K562 (cell line): ENCODE measurements around the gene BTBD16. TPM values are rescaled to one million over a fixed set of nuclear protein-coding genes. Genes with fewer than 3 reads are reported as not detected.

Experiments
- ATAC-seq: fragments of 200-7000 bp; cut with Tn5 transposase; 3 replicates; pipeline ENCODE4 v1.9.1; 2020; ENCODE audit warnings: moderate library complexity
- BruUV-seq: library from RNA; stranded (reverse); fragments of 400-500 nt; replicated peaks from 2 replicates; lab custom pipeline; 2021; lab: Mats Ljungman, UMichigan
- CTCF ChIA-PET: fragments of 300-600 bp; formaldehyde crosslinking; extraction: SDS; loops from one replicate; lab custom pipeline; 2021; ENCODE audit warnings: low intra/inter-chr PET ratio; lab: Yijun Ruan, JAX
- POLR2A ChIA-PET: fragments of 300-600, 350-650 bp; sonication (Branson Sonifier 250); formaldehyde crosslinking; extraction: SDS; loops from one replicate; lab custom pipeline; 2021; ENCODE audit warnings: antibody characterized with exemption, inconsistent platforms; lab: Yijun Ruan, JAX
- DNase-seq, 4 experiments: peaks; one replicate each; pipeline versions ENCODE4 v3.0.0 to v3.0.0-alpha.2; 2011 to 2018; ENCODE audit warnings: low spot score in 3 of 4, mixed read lengths in 3 of 4; ENCODE audit errors: extremely low read depth in 1 of 4
- FAIRE-seq: peaks from 2 replicates; lab custom pipeline; 2011; peaks lifted over from hg19 to GRCh38; lab: Jason Lieb, UNC
- H2AFZ ChIP-seq: 2 replicates; pipeline ENCODE4 v1.6.0; 2011; ENCODE audit warnings: low read depth, low read length, control low read depth, inconsistent platforms
- H3K27ac ChIP-seq: fragments of 200-600 bp; 3 replicates; pipeline ENCODE4 v1.8.0; 2011; ENCODE audit warnings: low read depth, mild to moderate bottlenecking, control low read depth, inconsistent platforms, low read length, moderate library complexity, mixed read lengths; ENCODE audit errors: extremely low read depth
- H3K27me3 ChIP-seq, 2 experiments: fragments of 300-600 bp in 1 of 2; 2 replicates in 1 of 2; 3 replicates in 1 of 2; pipeline versions ENCODE4 v1.6.0 to v1.8.0; 2011; ENCODE audit warnings: inconsistent platforms in 2 of 2, low read length in 2 of 2, mild to moderate bottlenecking in 1 of 2, mixed read lengths in 1 of 2, moderate library complexity in 1 of 2; ENCODE audit not compliant: control insufficient read depth in 2 of 2, insufficient read depth in 2 of 2
- H3K36me3 ChIP-seq: fragments of 300-600 bp; 3 replicates; pipeline ENCODE4 v1.8.0; 2011; ENCODE audit warnings: mild to moderate bottlenecking, low read length, inconsistent platforms; ENCODE audit not compliant: control insufficient read depth, insufficient read depth
- H3K4me1 ChIP-seq, 2 experiments: fragments of 200-600 bp in 1 of 2; replicated peaks in 1 of 2; 2 replicates in 1 of 2; 3 replicates in 1 of 2; pipeline versions ENCODE4 v1.5.1 to v1.8.0; 2011; ENCODE audit warnings: inconsistent platforms in 2 of 2, low read length in 2 of 2, mild to moderate bottlenecking in 1 of 2, mixed read lengths in 1 of 2, moderate library complexity in 1 of 2; ENCODE audit not compliant: control insufficient read depth in 2 of 2, insufficient read depth in 2 of 2
- H3K4me2 ChIP-seq: 2 replicates; pipeline ENCODE4 v1.6.1; 2011; ENCODE audit warnings: low read length, control low read depth, inconsistent platforms, mixed read lengths; ENCODE audit not compliant: insufficient read depth
- H3K4me3 ChIP-seq: fragments of 200-600 bp; sonication (generic), shearing (Covaris generic); 2 replicates; pipeline ENCODE4 v1.5.1; 2016; ENCODE audit warnings: control low read depth, inconsistent platforms
- H3K79me2 ChIP-seq: fragments of 200-600 bp; 3 replicates; pipeline ENCODE4 v1.8.0; 2011; ENCODE audit warnings: low read length, inconsistent platforms; ENCODE audit not compliant: control insufficient read depth, insufficient read depth
- H3K9ac ChIP-seq, 2 experiments: 2 replicates each; pipeline versions ENCODE4 v1.6.0 to v1.6.1; 2011; ENCODE audit warnings: low read depth in 2 of 2, low read length in 2 of 2, control low read depth in 1 of 2, inconsistent platforms in 1 of 2, mild to moderate bottlenecking in 1 of 2, mixed read lengths in 1 of 2; ENCODE audit not compliant: insufficient read depth in 1 of 2
- H3K9me1 ChIP-seq: one replicate; pipeline ENCODE4 v1.6.0; 2011; ENCODE audit warnings: inconsistent platforms, mild to moderate bottlenecking, low read length, moderate library complexity; ENCODE audit not compliant: control insufficient read depth, insufficient read depth
- H3K9me3 ChIP-seq: replicated peaks from 2 replicates; pipeline ENCODE4 v1.5.1; 2011; ENCODE audit warnings: low read depth, low read length, inconsistent platforms; ENCODE audit not compliant: control insufficient read depth, insufficient read depth
- H4K20me1 ChIP-seq: replicated peaks from 2 replicates; pipeline ENCODE4 v1.6.1; 2011; ENCODE audit warnings: low read length, inconsistent platforms, mixed read lengths; ENCODE audit not compliant: control insufficient read depth, insufficient read depth
- MEF2D ChIP-seq: conservative IDR thresholded peaks from 2 replicates; pipeline ENCODE4 v1.6.1; 2016; ENCODE audit warnings: low read depth, missing genetic modification characterization, missing compliant biosample characterization
- RERE ChIP-seq: sonication (generic); formaldehyde crosslinking; IDR thresholded peaks from 2 replicates; pipeline ENCODE4 v1.8.0; 2023; ENCODE audit warnings: missing genetic modification reagents, mild to moderate bottlenecking, borderline replicate concordance
- RFX1 ChIP-seq: fragments of 450-650 bp; IDR thresholded peaks from 2 replicates; pipeline ENCODE4 v1.6.1; 2016; ENCODE audit warnings: mild to moderate bottlenecking, moderate library complexity
- TBL1XR1 ChIP-seq, 2 experiments: IDR thresholded peaks; 2 replicates each; pipeline ENCODE4 v1.6.1; 2012; ENCODE audit warnings: improper control_type of control experiment in 2 of 2, low read length in 2 of 2, mild to moderate bottlenecking in 1 of 2
- UBTF ChIP-seq, 2 experiments: IDR thresholded peaks; 2 replicates each; pipeline ENCODE4 v1.6.1; 2012; ENCODE audit warnings: improper control_type of control experiment in 2 of 2, low read depth in 2 of 2, low read length in 2 of 2, borderline replicate concordance in 1 of 2
- ZC3H11A ChIP-seq: IDR thresholded peaks from 2 replicates; pipeline ENCODE4 v1.6.1; 2012; ENCODE audit warnings: low read depth, low read length, improper control_type of control experiment
- ZFPM2 ChIP-seq: fragments of 250-450 bp; sonication (Bioruptor Pico); IDR thresholded peaks from 2 replicates; pipeline ENCODE4 v1.5.1; 2022; ENCODE audit warnings: mild to moderate bottlenecking
- WGBS: fragments of 100-300 bp; shearing (Covaris generic); methylation state at CpG from one replicate; pipeline ENCODE4 v1.1.6; 2016; ENCODE audit warnings: low coverage, mixed read lengths; ENCODE audit not compliant: insufficient coverage; ENCODE audit errors: missing lambda C conversion rate; 5-methylcytosine and 5-hydroxymethylcytosine counted together
- in situ Hi-C: fragments of 300-500 bp; cut with MboI; formaldehyde crosslinking; loops from 4 replicates; pipeline ENCODE4 v1.15.0; 2018; ENCODE audit warnings: inconsistent platforms, mixed read lengths
- intact Hi-C: fragments of 100-400 bp; cut with micrococcal nuclease; formaldehyde crosslinking; loops from 2 replicates; pipeline ENCODE4 v1.14.2; 2022
- polyA plus RNA-seq, 8 experiments: library from polyadenylated mRNA; depleted of rRNA in 4 of 8; stranded (reverse) in 5 of 8; unstranded in 3 of 8; fragments of >200 nt; fragmentation: Nextera tagmentation in 2 of 8; fragmentation: Illumina TruSeq in 1 of 8; extraction: Ambion mirVana in 2 of 8; extraction: Trizol in 1 of 8; gene quantifications; 2 replicates each; pipeline versions ENCODE4 v1.2.1 to v1.2.3, GENCODE V29; 2011 to 2014; ENCODE audit warnings: inconsistent platforms in 1 of 8, missing spikeins in 1 of 8
- total RNA-seq, 7 experiments: library from RNA; depleted of rRNA in 6 of 7; stranded (reverse); fragments of >200 nt in 6 of 7; fragmentation: Illumina TruSeq in 2 of 7; extraction: Trizol in 2 of 7; gene quantifications; 2 replicates each; pipeline versions ENCODE4 v1.2.1 to v1.2.3, GENCODE V29; 2011 to 2021; ENCODE audit warnings: low replicate concordance in 1 of 7
- TF ChIP-seq, protein P1 (sequence below): fragments of 250-450 bp; sonication (Bioruptor Pico); IDR thresholded peaks from 2 replicates; pipeline ENCODE4 v1.4.0; 2020; ENCODE audit warnings: mild to moderate bottlenecking, moderate library complexity, borderline replicate concordance
- TF ChIP-seq, protein P2 (sequence below): fragments of 450-650 bp; formaldehyde crosslinking; IDR thresholded peaks from 2 replicates; pipeline ENCODE4 v1.4.0; 2020; ENCODE audit warnings: mild to moderate bottlenecking, moderate library complexity

The BTBD16 gene
- total and polyA plus RNA-seq, 9 of the 15 experiments (the other 6 are each of a cell fraction or from before 2014, with no cell fraction given) = 0.11 TPM; not detected in 8

GRCh38 chr10:122316224-122316884 is 45.3 kb downstream of the BTBD16 start:
- BruUV-seq = no TSS peak
- FAIRE-seq (no peak), ATAC-seq (no peak), DNase-seq (no peak)
- intact Hi-C loops (no loop called here), in situ Hi-C loops (no loop called here)
- Histone ChIP-seq H3K36me3 (no peaks in the 10 kb centered on the region), H3K9me3 (no peaks in the 10 kb centered on the region), H3K4me2 (no peak overlapping the region), H3K4me3 (no peak overlapping the region), H3K9ac (no peak overlapping the region), H2AFZ (no peak overlapping the region), H3K9me1 (no peaks in the 10 kb centered on the region), H3K27me3 (no peaks in the 10 kb centered on the region), H3K79me2 (no peaks in the 10 kb centered on the region), H3K4me1 (no peaks in the 10 kb centered on the region), H3K27ac (no peak overlapping the region), H4K20me1 (no peaks in the 10 kb centered on the region)
- ChIA-PET POLR2A (no interaction called here), CTCF (no interaction called here)
- WGBS = 23% methylated on average over 9 of the region's 12 CpGs
- TF ChIP-seq UBTF (IDR thresholded peaks at IDR 0.05; ENCODE audit: borderline replicate concordance in 1 of 2, low read depth in 2 of 2, low read length in 2 of 2) (no peak), TBL1XR1 (IDR thresholded peaks at IDR 0.05; ENCODE audit: low read length in 2 of 2) (no peak), RERE (CRISPR knock-in tag) (no peak), MEF2D (tag) (no peak), ZFPM2 (no peak), RFX1 (no peak), ZC3H11A (no peak)
- TF ChIP-seq, protein P1, sequence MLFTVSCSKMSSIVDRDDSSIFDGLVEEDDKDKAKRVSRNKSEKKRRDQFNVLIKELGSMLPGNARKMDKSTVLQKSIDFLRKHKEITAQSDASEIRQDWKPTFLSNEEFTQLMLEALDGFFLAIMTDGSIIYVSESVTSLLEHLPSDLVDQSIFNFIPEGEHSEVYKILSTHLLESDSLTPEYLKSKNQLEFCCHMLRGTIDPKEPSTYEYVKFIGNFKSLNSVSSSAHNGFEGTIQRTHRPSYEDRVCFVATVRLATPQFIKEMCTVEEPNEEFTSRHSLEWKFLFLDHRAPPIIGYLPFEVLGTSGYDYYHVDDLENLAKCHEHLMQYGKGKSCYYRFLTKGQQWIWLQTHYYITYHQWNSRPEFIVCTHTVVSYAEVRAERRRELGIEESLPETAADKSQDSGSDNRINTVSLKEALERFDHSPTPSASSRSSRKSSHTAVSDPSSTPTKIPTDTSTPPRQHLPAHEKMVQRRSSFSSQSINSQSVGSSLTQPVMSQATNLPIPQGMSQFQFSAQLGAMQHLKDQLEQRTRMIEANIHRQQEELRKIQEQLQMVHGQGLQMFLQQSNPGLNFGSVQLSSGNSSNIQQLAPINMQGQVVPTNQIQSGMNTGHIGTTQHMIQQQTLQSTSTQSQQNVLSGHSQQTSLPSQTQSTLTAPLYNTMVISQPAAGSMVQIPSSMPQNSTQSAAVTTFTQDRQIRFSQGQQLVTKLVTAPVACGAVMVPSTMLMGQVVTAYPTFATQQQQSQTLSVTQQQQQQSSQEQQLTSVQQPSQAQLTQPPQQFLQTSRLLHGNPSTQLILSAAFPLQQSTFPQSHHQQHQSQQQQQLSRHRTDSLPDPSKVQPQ = no peak
- TF ChIP-seq, protein P2, sequence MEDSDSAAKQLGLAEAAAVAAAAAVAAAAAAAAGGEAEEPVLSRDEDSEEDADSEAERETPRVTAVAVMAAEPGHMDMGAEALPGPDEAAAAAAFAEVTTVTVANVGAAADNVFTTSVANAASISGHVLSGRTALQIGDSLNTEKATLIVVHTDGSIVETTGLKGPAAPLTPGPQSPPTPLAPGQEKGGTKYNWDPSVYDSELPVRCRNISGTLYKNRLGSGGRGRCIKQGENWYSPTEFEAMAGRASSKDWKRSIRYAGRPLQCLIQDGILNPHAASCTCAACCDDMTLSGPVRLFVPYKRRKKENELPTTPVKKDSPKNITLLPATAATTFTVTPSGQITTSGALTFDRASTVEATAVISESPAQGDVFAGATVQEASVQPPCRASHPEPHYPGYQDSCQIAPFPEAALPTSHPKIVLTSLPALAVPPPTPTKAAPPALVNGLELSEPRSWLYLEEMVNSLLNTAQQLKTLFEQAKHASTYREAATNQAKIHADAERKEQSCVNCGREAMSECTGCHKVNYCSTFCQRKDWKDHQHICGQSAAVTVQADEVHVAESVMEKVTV = no peak
